NCI-H524 treated with DMSO at 0.1 percent for 48 hours (cell line): ENCODE data around the gene PDE4D.

Experiments
- DNase-seq: peaks from one replicate; lab custom pipeline; 2025; lab: John Stamatoyannopoulos, UW

Gene PDE4D

DNA sequence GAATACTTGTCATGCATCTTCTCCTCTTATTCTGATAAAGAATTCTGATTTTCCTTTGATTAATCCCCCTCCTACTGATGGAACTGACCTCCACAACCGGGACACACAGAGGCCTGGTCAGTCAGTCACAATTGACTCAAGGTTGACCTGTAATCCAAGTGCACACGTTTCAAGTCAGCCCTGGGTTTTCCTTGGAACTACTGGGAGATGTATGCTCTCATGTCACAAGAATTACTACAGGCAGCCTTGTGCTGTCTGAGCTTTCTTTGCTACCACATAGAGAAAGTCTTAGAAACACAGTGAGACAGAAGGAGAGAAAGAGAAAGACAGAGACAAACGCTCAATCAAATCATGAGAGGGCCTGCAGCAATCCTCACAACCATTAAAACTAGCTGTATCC, 345.8 kb downstream of the PDE4D start:
- no peak for DNase-seq

DNA sequence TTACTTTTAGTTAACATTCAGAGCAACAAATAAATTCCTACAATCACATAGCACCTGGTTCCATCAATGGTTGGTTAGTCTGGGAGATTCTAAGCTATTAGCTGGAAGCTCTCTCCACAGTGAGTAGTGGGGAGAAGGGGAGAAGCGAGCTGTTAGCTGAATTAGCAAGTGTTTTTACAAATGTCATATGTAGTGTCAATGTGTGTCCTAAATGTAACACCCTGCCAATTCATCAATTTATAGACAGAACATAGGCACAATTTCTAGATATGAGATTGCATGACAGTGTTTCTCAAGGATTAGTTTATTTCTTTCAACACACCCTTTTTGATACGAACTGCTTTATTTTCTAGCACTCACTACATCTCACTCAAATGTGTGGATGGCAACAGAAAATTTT, 349.0 kb downstream of the PDE4D start:
- DNase-seq: no peak

DNA sequence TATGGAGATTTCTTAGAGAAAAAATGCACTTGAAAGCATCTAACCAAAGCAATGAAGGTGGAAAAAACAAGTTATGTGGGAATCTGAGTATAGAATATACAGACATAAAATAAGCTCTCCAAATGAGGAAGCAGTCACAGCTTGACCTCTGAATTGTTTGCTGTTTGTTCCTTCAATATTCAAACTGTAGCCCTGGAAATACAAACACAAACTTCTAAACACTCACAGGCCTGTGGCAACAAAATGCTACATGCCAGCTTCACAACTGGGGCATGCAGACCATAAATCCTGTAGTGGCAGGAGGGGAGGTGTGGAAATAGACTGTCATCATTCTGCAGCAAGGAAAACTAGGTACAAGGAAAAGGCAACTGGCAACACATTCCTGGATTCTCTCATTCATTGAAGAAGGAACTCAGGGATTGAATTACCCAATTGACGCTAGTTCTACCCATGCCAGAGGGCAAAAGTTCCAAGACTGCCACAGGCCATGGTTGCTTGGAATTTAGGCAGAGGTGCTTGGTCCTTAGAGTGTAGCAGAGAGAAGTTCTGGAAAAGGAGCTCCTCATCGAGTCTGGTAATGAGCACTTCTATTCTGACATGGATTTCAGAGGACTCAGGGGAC, 349.6 kb downstream of the PDE4D start:
- no peak for DNase-seq

DNA sequence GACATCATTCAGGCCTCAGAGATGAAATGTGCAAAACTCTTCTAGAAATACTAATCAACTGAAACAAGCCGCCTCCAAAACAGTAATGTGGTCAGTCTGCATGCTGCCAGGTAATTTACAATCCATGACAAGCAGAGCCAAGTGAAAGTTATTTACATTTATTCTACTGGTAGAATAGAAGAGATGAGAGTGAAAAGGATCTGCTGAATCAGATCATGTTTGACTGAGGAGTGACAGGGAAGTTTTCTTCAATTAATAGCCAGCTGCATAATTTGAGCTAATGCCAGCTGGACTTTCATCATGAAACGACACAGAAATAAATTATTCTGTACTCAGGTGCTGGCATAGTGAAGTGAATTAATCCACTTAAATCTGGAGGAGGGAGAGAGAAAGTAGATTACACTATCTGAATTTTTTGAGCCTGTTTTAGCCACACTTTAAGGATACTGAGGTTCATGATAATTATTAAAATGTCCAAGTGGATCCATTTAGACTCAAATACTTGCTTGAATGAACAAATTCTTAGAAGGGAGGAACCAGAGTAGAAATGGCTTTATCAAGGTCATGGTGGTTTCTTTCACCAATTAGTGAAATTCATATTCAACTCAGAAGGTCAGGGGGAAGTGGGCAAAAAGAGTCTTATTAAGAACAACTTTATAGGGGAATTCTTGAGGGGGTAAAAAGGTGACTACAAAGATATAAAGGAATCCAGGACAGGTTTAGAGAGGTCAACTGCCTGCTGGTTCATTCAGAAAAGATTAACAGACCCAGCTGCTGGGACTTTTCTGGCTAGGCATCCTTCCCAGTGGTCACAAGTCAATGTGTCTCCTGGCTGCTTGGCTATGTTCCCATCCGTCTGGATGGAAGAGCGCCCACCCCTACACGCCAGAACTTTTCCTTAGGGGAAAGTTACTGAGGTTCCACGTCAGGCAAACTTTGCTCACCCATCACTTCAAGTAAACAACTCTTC, 350.4 kb downstream of the PDE4D start:
- peak; percentile 55 for DNase-seq

DNA sequence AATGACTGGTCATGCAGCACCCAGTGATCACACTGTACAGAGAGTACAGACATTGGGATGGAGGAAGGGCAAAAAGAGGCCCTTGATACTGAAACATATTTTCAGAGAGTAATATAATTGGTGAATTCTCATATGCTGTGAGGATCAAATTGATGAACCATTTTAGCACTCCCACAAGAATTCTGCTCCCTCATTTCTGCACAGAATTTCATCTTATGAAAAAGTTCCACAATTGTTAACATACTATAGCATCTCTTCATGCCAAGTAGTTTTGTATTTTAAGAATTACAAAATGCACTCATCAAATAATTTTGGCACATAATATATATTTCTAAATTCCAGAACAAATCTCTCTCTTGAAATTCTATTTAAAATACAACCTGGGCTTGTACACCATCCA, 351.2 kb downstream of the PDE4D start:
- no peak for DNase-seq

DNA sequence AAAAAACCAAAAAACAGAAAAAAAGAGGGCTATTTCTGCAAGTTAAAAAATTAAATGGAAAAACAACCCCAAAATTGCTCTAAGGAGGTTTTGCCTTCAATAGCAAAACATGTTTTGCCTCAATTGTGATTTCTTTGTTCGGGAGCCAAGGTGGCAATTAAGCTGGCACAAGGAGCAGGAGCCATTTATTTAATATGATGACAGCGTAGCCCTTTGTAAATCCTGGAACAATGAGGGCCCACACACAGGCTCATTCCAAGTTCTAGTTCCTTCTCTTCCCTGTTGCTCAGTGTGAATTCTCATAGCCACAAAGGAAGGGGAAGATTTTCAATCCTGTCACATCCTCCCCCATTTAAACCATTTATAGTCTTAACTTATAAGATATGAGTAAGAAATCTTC, 353.2 kb downstream of the PDE4D start:
- no peak for DNase-seq

DNA sequence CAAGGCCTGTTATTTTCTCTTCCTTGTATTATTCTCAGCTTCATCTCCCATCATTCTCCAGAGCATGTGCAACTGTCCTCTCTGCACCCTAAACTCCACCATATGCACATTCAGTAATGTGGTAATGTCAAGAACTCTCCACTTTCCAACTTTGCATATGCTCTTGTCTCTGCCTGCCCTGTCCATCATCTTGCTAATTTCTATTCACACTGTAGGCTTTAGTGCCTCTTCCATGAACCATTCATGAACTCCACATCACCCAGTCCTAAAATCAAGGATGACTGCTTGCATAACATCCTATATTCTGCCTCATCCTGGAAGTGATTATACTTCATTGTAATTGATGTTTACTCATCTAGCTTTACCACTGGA, 354.8 kb downstream of the PDE4D start:
- no peak for DNase-seq

DNA sequence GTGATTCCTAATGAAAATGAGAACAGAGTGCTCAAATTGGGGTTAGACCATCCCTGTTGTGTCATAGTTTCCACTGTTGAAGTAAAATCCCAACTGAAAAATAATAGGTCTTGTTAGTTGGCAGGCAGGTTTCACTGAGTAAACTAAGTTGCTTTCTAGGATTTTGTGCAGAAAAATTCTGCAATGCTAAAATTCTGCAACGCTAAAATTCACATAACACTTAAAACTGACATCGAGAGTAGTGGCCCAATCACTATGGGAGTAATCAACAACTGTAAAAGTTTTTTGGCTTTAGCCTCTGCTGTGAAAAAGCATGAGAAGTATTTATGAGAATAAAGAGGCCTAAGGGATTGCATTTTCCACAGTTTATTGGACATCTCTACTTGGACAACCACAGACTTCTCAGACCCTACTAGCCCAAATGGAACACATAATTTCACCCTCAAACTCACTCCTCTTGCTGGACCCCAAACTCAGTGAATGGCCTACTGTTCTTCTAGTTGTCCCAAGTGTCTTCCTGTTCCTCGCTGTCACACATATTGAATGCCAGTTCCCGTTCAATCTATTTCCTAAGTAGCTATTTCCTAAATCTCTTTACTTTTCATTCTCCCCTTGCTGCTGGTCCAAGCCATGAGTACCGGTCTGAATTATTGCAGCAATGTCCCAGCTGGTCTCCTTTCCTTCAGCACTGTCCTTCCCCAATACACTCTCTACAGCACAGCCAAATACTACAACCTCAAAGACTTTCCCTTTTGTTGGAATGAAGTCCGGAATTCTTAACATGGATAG, 355.4 kb downstream of the PDE4D start:
- DNase-seq: no peak

DNA sequence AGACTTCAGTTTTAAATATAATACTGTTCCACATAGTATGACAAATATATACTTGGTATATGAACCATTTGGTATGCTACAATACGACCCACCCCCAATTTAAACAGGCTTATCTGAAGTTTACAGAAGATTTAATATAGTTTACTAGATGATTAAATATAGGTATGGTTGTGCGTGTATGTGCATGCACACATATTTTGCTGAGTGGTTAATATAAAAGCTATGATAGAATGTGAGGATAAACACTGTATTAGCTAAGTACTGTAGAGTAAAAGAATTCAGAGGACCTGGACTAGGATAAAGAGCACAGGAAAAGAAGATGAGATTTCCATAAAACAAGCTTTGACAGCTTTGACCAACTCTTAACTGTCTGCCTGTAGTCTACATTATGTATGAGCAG, 356.7 kb downstream of the PDE4D start:
- no peak for DNase-seq

DNA sequence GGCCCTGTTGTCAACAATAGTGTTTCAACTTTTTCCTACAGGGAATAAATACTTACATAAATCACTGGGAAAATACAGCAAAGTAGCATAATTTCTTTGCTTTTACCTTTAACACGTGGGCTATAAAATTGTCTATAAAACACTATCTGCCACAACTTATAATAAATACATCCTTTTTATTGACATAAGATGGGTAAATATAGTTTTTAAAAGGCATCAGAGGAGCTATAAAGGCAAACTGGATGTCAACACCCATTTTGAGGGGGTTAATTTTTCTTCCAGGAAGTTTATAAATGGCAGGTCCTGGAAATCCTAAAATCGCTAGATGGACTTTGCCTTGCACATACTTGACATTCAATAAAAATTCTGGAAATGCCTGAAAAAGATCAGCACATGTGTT, 358.0 kb downstream of the PDE4D start:
- no peak for DNase-seq

DNA sequence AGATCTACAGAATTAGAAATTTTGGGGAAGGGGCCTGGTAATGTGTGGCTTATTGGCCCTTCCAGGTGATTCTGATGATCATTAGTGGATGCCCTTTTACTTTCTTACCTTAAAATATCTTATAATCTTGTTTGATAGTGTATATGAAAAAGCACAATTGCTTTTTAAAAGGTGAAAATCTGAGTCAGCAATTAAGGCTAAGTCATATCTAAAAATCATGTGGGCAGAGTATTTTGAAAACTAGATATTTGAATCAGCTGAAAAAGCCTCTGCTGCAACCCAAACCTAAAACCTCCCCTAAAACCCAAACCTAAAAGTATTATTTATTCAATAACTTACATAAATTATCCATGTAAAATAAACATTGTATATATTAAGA, 359.8 kb downstream of the PDE4D start:
- no peak for DNase-seq

DNA sequence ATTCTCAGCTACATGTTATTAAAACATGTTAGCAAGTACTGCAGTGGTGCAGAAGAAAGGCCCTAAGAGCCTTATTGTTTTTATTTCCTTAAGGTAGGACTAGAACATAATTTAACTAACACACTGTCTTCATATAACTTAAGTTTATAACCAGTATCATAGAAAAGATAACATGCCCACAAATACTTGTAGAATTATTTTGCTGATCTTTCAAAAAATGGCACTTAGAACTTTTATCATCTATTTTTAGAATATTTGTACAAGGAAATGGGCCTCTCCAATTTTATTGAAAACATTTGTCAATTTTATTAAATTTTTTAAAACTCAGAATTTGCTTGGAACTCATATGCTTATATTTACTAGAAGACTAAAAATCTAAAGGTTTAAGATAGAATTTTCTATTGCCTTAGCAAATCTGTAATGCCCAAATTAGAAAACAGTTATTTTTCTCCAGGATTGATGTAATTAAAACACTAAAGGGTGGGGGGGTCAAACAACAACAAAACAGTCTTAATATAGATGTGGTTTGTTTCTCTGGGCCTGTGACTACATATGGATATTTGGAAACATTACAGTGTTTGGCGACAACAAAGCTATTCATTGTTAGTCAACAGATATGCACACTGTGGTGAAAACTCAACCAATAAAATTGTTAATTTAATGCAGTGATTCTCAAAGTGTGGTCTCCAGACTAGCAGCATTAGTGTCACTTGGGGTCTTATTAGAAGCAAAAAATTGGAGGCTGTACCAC, 360.4 kb downstream of the PDE4D start:
- no peak for DNase-seq

DNA sequence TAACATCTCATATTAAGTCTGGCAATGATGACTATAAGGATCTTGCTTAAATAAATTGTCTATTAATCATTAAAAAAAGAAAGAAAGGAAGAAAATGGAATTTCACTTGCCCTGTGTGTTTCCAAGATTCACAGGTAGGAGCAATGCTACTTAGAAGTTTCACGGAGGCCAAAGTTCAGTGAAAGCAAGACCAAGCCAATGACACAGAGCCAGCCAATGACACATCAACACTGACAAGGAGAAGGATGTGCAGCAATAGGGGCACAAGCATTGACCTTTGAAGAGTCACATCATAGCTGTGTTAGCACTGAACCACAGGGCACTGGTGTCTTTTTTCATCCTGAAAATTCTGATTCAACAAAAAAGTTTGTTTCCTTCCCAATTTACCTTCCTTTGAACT, 364.3 kb downstream of the PDE4D start:
- no peak for DNase-seq

DNA sequence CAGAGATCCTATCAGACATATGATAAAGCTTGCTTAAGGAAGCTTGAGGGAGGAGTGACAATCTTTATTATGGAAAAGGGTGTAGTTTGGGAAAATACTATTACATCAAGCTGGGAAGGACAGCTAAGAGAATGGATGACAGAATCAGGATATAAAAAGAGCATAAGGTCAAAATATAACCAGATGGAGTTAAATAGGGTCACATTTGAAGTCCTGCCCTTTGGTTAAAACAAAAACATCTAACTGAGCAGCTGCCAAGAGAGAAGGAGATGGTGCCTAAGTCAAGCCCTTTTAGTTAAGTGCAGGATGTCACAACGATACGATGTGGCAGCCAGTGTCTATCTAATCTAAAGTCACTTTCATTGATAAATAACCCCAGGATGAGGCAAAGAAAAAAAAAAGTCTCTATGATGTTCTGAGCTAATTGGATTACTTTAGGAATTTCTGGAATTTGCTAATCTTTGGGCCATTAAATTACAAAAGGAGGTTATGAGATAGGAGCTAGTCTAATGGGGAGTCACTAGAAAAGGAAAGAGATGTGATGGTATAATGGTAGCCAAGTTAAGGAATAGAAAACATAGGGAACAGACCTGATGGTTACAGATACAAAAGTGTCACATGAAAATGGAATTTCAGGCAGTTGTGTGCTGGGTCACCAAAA, 365.2 kb downstream of the PDE4D start:
- no peak for DNase-seq

DNA sequence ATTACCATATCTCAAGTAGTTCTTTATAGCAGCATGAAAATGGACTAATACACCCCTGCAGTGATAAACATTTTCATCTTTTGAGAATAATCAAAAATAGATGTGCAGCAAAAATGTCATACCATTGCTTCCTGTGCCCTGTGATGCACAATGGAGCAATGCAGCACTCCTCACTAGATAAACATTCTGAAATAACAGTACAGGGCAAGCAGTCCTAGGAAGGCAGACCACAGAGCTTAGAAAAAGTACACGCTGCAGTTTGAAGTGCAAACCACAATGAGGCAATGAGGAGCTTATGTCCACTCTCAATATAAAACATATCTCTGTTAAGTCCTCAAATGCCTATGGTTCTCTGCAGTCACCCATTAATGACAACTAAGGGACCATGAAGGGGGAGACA, 367.6 kb downstream of the PDE4D start:
- DNase-seq: no peak

DNA sequence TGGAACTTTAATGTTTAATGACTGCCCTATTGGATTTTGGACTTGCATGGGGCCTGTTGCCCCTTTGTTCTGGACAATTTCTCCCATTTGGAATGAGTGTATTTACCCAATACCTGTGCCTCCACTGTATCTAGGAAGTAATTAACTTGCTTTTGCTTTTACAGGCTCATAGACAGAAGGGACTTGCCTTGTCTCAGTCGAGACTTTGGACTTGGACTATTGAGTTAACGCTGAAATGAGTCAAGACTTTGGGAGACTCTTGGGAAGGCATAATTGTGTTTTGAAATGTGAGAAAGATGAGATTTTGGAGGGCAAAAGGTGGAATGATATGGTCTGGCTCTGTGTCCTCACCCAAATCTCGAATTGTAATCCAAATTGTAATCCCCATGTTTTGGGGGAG, 368.2 kb downstream of the PDE4D start:
- DNase-seq: no peak

DNA sequence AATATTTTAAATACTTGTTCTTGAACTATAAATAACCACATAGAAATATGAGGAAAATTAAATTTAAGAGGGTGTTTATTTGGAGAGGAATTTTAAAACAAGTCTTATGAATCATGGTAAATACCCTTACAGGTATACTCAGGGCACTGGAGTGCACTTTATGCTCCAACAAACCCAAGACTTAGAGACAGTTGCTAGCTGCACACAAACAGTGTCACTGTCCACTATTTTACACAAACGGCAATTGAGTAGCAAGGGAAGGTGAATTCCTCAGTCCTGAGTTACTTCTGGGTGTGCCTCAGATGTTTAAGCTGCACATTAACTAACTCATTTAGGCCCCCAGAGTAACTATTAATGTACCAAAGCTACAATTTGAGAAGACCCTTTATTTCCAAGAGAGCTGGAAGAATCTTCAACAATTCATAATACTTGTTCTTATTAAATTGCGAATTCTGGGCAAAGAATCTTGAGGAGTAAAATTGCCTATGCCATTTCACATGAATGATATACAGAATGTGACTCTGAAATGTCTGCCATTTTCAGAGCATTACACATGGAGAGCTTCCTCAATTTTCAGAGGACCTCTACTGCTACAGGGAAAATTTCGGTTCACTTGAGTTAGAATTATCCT, 371.2 kb downstream of the PDE4D start:
- DNase-seq: no peak

DNA sequence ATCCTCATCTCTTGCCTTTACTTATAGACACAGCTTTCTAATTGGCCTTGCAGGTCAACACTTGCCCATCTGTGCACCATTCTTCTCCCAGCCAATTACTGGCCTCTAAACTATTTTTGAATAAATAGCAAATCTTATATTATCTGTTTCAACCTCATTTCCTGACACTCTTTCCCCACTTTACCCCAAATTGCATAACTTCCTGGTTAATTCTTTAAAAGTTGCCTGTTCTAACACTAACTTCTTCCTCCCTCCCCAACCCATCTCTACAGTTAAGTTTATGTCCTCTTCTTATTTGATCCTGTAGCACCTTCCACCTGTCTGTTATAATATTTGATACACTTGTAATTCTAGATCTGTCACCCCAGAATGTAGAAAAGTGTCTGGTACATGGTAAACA, 372.1 kb downstream of the PDE4D start:
- no peak for DNase-seq

DNA sequence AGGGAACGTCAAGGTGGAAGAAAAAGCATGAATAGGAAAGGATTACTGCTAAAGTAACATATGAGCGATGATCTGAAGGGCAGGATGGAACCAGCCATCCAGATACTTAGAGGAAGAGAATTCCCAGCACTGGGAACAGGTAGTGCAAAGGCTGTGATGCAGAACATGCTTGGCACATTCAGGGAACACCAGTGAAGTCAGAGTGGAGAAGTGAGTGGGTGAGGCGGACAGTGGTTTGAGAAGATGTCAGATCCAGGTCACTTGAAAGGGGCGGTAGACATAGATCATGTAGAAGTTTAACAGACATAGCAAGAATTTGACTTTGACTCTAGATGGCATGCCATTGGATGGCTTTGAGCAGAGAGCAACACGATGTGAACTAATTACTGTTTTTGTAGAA, 374.2 kb downstream of the PDE4D start:
- DNase-seq: no peak

DNA sequence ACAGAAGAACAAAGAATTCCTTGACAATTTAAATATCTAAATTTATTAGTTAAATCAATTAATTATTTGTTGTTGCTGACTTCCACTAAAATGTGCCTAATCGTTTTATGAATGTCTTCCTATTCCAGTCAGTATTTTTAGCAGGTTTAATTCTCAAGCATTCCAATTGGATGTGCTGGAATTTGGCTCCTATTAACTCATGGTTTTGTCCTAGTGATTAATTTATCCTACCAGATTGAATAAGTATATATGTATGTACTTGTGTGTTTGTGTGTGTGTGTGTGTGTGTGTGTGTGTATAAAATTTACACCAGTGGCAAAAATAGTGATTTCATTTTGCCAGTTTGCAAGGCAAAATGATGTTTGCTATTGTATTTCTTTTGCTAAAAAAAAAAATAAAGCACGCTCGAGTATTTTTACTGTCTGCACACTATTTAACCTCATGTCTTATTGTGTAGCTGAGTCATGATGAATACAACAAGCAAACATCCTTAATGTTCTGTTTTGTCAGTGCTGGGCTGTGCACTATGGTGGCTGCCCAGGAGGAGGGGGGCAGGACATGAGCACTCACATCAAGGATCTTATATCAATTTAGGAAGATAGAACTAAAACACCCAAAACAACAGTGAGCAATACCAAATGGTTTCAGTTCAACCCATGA, 375.5 kb downstream of the PDE4D start:
- no peak for DNase-seq

DNA sequence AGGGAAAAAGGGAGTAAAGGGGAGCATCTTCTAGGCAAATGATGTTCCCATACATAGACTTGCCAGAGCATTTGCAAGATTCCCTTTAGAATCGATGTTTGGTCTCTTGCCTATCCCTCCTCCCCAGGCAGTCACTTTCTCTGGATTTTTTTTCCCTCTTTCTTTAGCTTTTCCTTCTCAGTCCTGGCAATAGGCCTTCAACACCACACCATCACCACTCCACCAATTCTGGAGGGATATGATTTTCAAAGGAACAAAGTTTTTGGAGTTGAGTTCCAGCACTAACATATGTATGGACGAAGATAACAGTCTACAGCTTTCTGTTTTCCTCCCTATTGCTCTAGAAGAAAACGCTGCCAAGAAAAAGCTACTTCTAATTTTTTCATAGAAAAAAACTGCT, 377.4 kb downstream of the PDE4D start:
- no peak for DNase-seq
